Stimulated activated CD4-positive, alpha-beta T cell treated with anti-CD3 and anti-CD28 coated beads, TNF-alpha, amount 100 ng/mL, for 24 hours (primary cell): ENCODE data around the gene PLCH1.
"Not testable (repeated sequence)": the region's sequence is repeated elsewhere in the genome, so short reads cannot be mapped to it uniquely, and the experiment has no call there.

Experiments used
- DNase-seq, 3 experiments: peaks; one replicate each; pipeline ENCODE4 v3.0.0-alpha.2; 2020; ENCODE audit warnings: low read depth in 3 of 3

Gene PLCH1

GRCh38 chr3:155417119-155417517 is 327.8 kb downstream of the PLCH1 start:
- DNase-seq: no peak

GRCh38 chr3:155416500-155417118 is 328.3 kb downstream of the PLCH1 start:
- no peak for DNase-seq

- no peak for DNase-seq
Observed at GRCh38 chr3:155412904-155413303, 332.0 kb downstream of the PLCH1 start.

- no peak for DNase-seq
Observed at GRCh38 chr3:155411500-155412223, 333.2 kb downstream of the PLCH1 start.

- DNase-seq: no peak
Observed at GRCh38 chr3:155409336-155409735, 335.5 kb downstream of the PLCH1 start.

DNA sequence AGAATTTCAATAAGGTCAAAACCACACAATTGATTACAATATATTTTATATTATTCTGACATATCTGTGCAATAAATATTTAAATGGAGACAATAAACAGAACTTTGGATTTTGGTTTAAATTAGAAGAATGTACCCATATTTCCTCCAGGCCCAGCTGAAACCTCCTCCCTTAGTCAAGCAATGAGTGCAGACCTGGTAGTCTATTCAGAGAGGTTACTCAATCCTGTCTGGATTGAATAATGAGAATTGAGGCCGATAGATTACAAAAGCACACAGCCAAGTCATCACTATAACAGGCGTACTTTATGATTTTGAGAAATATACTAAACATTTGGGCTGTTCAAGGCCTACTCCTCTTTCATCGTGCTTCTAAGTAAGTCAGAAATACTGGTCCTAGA is 336.9 kb downstream of the PLCH1 start:
- DNase-seq: no peak

- no peak for DNase-seq
Observed at GRCh38 chr3:155407331-155407730, 337.5 kb downstream of the PLCH1 start.

DNA sequence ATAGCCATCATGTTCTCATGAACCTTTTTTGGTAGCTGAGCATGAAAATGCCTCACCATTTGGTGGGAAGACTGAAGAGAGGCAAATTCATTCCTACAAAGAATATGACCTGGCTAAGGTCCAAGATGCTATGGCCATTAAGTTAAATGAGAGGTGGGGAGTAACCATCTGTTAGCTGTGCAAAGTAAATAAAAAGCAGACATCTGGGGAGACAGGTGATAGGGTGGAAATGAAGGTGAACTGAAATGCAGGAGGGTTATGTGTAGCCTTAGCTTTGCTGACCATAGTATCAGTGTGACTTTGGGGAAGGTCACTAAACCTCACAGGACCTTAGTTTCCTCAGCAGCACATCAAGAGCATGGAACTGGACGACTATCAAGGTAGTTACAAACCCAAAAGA is 340.4 kb downstream of the PLCH1 start:
- DNase-seq: no peak

DNA sequence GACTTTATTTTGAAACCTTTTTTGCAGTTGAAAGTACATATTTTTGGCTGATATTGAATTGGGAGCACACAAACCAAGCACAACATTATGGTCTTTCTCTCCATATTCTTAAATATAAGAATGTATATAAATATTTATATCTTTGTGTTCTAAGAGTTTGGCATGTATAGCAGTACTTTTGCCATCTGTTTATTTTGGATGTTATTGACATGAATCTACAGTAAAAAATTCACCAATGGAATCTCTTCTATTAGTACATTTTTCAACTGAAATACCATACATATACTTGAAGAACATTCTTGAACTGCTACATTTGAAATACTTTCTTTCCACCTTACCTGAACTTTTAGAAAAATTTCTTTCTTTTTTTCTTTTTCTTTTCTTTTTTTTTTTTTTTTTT is 342.2 kb downstream of the PLCH1 start:
- DNase-seq: no peak

DNA sequence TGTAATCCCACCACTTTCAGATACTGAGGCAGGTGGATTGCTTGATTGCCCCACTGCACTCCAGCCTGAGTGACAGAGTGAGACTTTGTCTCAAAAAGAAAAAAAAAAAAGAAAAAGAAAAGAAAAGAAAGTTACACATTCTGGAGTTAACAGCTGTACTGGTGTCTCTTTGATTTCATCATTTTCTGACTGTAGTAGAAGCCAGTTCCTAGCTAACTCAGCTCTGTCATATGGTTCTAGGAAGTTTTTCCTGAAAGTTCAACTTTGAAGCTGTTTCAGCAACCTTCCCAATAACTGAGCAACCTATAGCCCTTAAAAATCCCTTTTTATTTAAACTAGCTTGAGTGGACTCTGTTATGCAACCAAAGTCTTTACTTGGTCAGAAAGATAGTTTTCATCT is 346.8 kb downstream of the PLCH1 start:
- DNase-seq: no peak

- DNase-seq: not testable (repeated sequence)
Observed at GRCh38 chr3:155394896-155395295, 350.0 kb downstream of the PLCH1 start.

GRCh38 chr3:155394240-155394639 is 350.6 kb downstream of the PLCH1 start:
- DNase-seq: no peak

DNA sequence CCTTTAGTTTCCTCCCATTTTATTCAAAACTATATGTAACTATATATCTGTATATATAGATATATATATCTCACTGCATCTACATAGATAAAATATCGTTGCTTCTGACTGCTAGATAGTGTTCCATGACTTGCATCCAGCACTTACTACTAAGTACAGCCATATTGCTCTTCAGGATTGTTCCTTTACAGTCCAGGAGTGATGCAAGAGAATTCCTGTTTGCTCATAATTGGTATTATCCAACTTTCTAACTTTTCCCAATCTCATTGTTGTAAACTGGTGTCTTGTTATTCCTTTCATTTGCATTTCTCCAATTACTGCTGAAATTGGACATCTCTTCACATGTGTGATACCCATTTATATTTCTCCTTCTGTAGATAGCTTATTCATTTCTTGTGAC is 351.6 kb downstream of the PLCH1 start:
- DNase-seq: no peak

- no peak for DNase-seq
Observed at GRCh38 chr3:155392138-155392537, 352.7 kb downstream of the PLCH1 start.

DNA sequence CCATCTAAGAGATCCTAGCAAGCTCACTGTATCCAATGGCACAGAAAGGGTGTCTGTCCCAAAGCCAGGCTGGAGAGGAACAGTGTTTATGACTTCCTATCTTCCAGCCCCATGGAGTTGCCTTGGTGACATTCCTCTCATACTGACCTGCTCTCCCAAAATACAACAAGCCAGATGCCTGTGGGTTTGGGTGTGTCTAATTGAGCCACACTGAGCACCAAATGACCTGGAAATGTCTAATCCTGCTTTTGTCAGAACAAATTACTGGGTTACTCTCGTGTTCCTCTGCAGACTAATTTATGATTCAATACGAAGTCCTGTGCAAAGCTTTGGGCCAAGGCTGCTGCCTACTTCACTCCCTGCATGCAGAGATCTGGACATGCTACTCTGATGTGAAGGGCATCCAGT is 353.3 kb downstream of the PLCH1 start:
- no peak for DNase-seq

DNA sequence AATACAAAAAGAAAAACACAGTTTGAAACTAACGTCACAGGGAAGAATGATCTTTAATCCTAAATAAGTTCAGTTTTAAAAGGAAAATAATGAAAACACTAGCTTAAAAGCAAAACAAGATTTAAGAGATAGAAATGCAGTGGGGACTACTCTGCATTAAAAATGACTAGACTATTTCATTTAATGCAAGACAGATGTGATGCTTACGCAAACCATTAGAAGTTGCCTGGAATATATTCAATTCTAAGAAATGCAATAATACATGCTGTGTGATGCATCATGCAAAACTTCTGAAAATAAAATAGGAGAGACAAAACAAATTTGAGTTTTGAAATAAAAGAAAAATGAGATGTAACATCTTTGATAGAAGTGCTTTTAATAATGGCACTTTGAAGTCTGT is 353.8 kb downstream of the PLCH1 start:
- DNase-seq: no peak

DNA sequence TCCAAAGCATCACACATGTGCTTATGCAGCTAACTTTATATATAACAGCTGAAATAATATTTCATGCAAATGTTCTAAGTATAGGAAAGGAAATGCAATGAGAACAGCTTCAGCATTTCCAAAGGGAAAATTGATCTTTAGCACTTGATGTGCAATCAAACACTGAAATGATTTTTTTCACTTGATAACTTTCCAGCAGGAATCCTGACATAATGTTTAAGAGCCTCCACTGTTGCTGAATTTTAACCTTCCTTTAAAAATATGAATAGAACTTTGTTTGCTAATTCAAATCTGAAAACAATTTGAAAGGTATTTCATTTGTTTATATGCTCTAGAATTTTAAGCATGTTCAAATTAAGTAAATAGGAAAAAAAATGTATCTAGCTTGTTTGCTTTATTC is 354.5 kb downstream of the PLCH1 start:
- DNase-seq: no peak

GRCh38 chr3:155388417-155388816 is 356.5 kb downstream of the PLCH1 start:
- no peak for DNase-seq

- no peak for DNase-seq
Observed at GRCh38 chr3:155387571-155387970, 357.3 kb downstream of the PLCH1 start.

GRCh38 chr3:155386919-155387318 is 358.0 kb downstream of the PLCH1 start:
- no peak for DNase-seq

- no peak for DNase-seq
Observed at GRCh38 chr3:155385896-155386625, 358.8 kb downstream of the PLCH1 start.

GRCh38 chr3:155382396-155383042 is 362.4 kb downstream of the PLCH1 start:
- DNase-seq: no peak

DNA sequence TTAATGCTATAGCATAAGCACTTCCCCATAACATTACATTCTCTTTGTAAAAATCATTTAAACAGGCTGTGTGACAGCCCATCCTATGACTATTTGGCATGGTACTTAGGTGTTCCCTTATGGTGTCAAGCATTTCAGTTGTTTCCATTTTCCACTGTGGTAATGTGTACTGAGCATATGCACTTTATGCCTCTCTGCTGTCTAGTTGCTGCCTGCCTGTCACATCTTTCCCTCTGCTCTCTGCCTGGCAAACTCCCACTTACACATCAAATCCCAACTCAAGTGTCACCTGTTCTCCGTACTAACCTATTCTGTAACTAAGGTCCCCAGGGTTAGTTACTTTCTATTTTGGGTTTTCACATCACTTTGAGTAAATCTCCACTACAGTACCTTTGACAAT is 367.0 kb downstream of the PLCH1 start:
- DNase-seq: no peak
